ENCODE data around the gene PRKG1.
"Not testable (repeated sequence)": the region's sequence is repeated elsewhere in the genome, so short reads cannot be mapped to it uniquely, and the experiment has no call there.

Gene PRKG1

DNA sequence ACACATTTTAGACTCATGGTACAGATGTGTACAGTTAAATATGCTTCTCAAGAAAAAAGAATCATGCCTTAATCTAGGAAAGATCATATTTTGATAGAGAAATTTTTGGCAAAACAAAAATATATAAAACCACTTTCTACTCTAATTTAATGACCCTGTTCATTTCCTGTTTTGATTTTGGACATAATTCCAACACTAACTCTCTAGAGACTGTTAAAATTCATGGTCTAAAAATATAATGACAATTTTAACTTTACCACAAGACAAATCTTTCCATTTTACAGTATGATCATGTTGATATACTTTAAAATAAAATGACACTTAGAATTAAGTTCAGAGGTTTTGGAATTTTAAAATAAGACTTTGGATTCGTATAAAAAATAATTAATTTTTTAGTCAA is 45.2 kb downstream of the PRKG1 start:
- DNase-seq: no peak

DNA sequence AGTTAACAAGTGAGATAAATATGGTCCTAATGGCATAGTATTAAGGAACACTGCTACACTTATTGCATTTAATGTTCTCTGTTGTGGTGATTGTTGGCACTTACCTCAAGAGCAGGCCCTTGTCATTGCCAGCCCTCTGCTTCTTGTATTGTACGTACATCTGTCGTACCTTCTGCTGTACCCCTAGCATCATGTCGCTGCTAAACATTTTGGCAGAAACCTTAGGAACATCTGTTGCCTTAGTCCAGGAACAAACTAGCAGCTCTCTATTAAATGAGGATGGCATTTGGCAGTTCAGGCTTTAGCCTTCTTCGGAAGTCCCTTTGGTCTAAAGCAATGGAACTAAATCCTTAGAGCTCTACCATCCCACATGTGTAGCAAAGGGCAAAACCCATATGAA is 47.6 kb downstream of the PRKG1 start:
- no peak for DNase-seq

- no peak for DNase-seq
Measured at GRCh38 chr10:51124852-51125251, 50.6 kb downstream of the PRKG1 start.

GRCh38 chr10:51125518-51125917 is 51.2 kb downstream of the PRKG1 start:
- no peak for DNase-seq

DNA sequence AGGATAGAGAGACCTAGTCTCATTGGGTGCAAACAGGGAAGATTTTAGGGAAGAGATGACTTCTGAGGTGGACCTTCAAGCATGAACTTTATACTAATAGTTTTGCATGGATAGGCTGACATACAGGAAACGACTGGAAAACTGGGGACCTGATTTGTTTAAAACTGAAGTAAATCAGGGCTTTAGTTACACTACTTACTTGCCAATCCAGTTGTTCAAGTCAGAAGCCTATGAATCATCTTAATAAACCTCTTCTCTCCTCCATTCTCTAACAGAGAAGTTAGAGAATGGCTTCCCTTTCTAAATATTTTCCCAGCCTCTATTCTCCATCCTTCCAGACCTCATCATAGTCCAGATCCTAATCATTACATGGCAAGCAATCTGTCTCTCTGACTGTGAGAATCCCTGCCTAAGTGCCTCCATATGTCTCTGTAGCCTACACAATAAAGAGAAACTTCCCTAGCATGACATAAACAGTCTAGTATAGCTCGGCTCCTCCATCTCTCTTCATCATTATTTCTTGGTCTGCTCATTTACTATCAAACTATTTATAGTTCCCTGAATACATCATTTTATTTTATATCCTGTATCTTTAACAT is 55.8 kb downstream of the PRKG1 start:
- no peak for DNase-seq

- DNase-seq: no peak
Measured at GRCh38 chr10:51137756-51138529, 63.7 kb downstream of the PRKG1 start.

DNA sequence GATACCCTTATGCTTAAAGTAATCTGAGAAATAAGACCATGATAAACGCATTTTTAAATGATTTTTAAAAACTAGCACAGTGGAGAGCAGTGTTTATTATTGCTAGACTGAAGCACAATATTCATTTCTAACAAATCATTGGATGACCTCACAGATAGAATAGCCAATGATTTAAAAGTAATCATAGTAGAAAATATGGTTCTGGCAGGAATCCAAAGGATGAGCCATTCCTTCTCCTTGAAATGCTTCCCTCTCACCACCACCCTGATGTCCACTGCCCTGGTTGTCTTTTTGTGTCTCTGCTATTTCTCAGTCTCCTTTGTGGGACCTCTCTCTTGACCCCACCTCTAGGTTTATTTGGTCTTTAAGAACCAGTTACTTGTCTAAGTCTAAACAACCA is 64.9 kb downstream of the PRKG1 start:
- no peak for DNase-seq

GRCh38 chr10:51141010-51141409 is 66.7 kb downstream of the PRKG1 start:
- DNase-seq: no peak

GRCh38 chr10:51144161-51144781 is 70.0 kb downstream of the PRKG1 start:
- no peak for DNase-seq

DNA sequence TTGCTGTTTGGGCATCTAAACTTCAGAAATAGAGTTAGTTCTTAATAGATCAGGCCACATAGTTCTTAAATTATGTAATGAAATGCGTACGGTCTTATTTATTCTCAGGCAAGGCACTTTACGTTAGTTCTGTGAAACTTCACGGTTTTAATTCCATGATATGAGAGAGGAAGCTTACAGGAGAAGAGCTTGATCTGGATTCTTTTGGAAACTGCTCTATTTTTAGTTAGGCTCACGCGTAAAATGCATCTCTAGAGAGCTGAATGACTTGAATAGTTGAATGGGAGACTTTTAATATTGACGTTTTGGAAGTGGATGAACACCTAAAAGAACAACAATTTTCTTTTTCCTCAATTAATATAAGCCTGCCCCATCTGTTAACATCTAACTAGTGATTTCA is 71.1 kb downstream of the PRKG1 start:
- DNase-seq: no peak

DNA sequence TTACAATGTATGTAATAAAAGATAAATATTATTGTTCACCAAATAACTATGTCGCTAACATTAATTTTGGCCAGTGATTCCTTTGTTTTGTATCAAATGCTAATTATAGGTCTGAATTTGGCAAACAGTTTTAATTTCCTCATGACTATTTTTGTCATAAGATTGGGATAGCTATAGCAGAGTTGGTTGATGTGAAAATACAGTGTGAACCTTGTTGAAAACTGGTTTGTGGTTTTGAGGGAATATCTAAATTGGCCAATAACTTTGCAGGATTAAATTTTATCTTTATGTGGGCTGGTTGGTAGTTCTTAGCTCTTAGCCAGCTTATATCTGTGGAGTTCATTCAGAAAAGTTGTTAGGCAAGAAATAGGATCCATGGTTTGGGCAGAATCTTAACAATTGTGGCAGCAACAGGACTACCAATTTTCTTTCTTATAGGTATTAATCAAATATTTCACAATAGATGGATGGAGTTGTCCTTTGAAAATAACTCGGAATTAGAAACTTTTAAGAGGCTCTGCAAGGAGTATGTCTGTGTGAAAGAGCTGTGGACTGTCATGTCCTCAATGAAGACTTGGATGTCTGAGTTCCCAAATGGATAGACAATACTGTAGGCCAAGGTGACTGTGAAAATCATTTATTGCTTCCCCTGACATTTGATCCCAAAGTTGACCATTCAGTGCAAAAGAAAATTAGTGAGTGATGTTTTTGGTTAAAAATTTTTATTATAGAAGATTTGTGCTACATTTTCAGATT is 73.5 kb downstream of the PRKG1 start:
- DNase-seq: no peak

- DNase-seq: no peak
Measured at GRCh38 chr10:51156926-51157325, 82.6 kb downstream of the PRKG1 start.

DNA sequence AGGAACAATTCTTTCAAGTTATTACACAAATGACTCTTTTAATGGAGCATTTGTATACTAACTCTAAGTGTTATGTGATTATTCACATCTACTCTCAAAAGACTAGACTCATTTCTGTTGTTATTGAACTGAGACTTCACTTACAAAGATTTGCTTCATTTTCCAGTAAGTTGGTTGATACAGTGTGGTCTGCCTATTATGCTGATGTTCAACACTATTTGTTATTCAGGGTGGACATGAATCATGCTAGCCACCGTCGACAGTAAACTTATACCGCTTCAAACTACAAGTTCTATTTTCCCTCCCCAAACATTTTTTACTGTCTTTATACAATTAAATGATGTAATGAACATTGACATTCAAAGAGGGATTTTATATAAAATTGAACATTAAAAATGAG is 84.5 kb downstream of the PRKG1 start:
- no peak for DNase-seq

DNA sequence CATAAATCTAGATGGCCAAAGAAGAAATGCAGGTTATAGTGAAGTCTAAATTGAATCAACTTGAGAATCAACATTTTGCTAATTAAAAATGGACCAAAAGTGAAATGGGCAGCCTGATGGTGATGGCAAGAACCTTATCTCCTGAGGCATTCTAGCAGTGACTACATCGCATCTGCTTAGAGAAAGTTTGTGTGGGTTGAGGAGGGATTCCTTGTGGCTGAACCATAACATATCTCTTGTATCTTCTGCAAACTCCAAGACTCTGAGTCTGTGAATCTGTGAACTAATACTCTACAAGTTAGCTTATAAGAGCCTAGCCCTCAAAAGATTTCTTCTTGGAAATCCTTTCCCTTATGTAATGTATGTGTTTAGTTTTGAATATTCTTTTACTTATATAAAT is 85.6 kb downstream of the PRKG1 start:
- no peak for DNase-seq

DNA sequence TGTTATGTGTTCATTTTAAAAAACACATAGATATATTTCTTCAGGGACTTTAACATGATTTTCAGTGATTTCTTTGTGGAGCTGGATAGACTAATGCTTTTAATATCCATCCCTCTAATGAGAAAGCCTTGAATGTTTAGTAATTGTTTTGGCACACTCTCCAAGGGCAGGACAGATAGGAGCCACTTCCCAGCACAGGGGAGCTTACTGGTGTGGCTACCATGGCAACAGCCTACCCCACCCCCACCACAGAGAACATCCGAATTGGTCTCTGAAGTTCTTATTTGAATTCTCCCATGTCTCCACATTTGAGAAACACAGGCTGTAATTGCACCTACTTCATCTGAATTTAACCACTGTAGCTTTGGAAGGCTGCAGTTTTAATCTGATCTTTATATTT is 87.7 kb downstream of the PRKG1 start:
- DNase-seq: no peak

DNA sequence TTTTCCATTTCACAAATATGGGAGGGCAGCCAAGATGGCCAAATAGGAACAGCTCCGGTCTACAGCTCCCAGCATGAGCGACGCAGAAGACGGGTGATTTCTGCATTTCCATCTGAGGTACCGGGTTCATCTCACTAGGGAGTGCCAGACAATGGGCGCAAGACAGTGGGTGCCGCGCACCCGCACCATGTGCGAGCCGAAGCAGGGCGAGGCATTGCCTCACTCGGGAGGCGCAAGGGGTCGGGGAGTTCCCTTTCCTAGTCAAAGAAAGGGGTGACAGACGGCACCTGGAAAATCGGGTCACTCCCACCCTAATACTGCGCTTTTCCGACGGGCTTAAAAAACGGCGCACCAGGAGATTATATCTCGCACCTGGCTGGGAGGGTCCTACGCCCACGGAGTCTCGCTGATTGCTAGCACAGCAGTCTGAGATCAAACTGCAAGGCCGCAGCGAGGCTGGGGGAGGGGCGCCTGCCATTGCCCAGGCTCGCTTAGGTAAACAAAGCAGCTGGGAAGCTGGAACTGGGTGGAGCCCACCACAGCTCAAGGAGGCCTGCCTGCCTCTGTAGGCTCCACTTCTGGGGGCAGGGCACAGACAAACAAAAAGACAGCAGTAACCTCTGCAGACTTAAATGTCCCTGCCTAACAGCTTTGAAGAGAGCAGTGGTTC is 89.2 kb downstream of the PRKG1 start:
- DNase-seq: not testable (repeated sequence)

GRCh38 chr10:51168086-51168815 is 94.0 kb downstream of the PRKG1 start:
- DNase-seq: no peak

GRCh38 chr10:51169111-51169510 is 94.8 kb downstream of the PRKG1 start:
- no peak for DNase-seq

DNA sequence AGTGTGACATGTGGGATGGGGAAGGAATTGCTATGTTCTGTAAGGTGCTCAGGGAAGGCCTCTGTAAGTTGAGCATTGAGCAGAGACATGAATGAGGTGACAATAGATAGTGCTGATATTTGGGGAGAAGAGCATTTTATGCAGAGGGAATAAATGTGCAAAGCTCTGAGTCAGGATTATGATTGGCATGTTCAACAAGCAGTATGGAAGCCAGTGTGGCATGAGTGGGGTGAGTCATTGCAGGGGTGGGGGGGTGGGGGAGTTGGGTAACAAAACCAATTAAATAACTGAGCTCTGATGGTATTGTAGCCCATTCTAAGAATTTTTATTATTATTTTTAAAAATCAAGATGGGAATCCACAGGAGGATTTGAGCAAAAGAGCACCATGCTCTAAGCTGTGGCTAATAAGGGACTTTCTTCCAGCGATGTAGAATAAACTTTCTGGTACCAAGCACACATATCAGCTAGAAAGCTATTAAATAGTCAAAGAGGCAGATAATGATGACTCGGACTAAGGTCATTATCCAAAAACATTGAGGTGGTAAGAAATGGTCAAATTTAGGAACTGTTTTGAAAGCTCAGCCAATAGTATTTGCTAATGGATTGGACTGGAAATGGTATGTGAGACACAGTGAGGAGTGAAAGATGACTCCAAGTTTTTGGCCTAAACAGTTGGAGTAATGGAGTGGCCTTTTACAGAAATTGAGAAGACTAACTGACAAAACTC is 96.4 kb downstream of the PRKG1 start:
- DNase-seq: no peak

DNA sequence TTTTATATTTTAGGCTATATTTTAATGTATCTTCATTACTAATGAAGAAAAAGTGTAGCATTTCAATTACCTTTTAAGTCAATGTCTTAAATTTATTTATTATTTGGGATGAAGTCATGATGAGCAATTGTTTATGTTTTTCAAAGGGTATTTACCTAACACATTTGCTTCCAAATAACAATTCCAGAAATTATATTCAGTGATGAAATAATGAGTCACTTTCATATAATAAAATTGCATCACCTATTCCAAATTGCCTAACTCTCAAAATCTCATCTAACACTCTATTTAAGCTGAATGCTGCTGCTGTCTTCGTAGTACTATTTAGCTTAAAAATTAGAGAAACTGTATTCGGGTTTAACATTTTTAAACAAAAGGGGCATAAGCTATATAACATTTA is 97.7 kb downstream of the PRKG1 start:
- DNase-seq: no peak

DNA sequence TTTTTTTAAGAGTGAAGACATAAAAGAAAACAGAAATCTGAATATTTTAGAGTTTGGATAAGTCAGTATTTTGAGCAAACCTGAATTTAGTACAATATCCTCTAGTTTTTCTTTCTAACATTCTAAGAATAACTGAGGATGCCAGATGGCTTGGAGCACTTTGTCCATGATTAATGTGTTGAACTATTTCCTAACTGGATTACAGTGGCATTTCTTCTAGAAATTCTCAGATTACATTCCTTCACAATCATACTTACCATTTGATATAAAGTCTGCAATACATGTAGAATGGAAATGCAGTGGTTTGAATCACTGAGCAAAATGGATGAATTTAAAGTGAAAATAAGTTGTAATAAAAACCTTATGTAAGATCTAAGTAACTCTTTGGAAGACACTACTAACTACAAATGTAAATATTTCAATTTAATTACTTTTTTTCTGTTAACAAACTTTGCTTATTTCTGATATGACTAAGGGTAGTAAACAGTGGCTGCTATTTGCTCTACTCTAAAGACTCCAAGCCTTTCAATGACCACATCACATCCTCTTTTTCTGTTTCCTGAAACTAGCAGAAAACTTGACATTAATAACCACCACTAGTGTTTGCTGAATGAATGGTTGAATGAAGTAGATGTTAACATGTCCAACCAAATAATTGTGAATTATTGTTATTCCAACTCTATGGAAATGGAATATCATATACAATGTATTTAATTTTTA is 102.8 kb downstream of the PRKG1 start:
- no peak for DNase-seq

All from activated CD4-positive, alpha-beta T cell treated with anti-CD3 and anti-CD28 coated beads for 1 hour (primary cell).